ENCODE data around the gene RBP7. TPM values are rescaled to one million over a fixed set of nuclear protein-coding genes. Genes with fewer than 3 reads are reported as not detected.

Gene RBP7
- total RNA-seq, 1 donor from 2014 or later: 0.92 TPM

- H3K4me1 Mint-ChIP-seq (ENCODE audit: unreplicated experiment): peaks cover 4% of the 10 kb centered on the region
- no peak overlapping the region for H3K27ac Mint-ChIP-seq (ENCODE audit: unreplicated experiment)
- no peak overlapping the region for H3K4me3 Mint-ChIP-seq (ENCODE audit: unreplicated experiment)
- H3K27me3 Mint-ChIP-seq (ENCODE audit: unreplicated experiment): no peaks in the 10 kb centered on the region
- H3K9me3 Mint-ChIP-seq (ENCODE audit: unreplicated experiment): no peaks in the 10 kb centered on the region
- no peaks in the 10 kb centered on the region for H3K36me3 Mint-ChIP-seq (ENCODE audit: low read depth, unreplicated experiment)
- DNase-seq (ENCODE audit: low spot score): no peak
- TF ChIP-seq CTCF (IDR thresholded peaks at IDR 0.05; ENCODE audit: unreplicated experiment): no peak
These were observed 54.6 kb downstream of the RBP7 start for GRCh38 chr1:10051656-10052055.

GRCh38 chr1:10052347-10052746, 55.3 kb downstream of the RBP7 start:
- H3K27ac Mint-ChIP-seq (ENCODE audit: unreplicated experiment): no peak overlapping the region
- H3K36me3 Mint-ChIP-seq (ENCODE audit: low read depth, unreplicated experiment): no peaks in the 10 kb centered on the region
- H3K4me1 Mint-ChIP-seq (ENCODE audit: unreplicated experiment): peaks cover 2% of the 10 kb centered on the region
- DNase-seq (ENCODE audit: low spot score): no peak
- H3K9me3 Mint-ChIP-seq (ENCODE audit: unreplicated experiment): no peaks in the 10 kb centered on the region
- no peak for TF ChIP-seq CTCF (IDR thresholded peaks at IDR 0.05; ENCODE audit: unreplicated experiment)
- peak overlapping the region; percentile 1 for H3K4me3 Mint-ChIP-seq (ENCODE audit: unreplicated experiment)
- H3K27me3 Mint-ChIP-seq (ENCODE audit: unreplicated experiment): no peaks in the 10 kb centered on the region

GRCh38 chr1:10054465-10054864, 57.4 kb downstream of the RBP7 start:
- no peak for DNase-seq (ENCODE audit: low spot score)
- peaks cover 3% of the 10 kb centered on the region for H3K36me3 Mint-ChIP-seq (ENCODE audit: low read depth, unreplicated experiment)

GRCh38 chr1:10056599-10056987, 59.6 kb downstream of the RBP7 start:
- peaks cover 9% of the 10 kb centered on the region for H3K4me1 Mint-ChIP-seq (ENCODE audit: unreplicated experiment)
- no peak overlapping the region for H3K4me3 Mint-ChIP-seq (ENCODE audit: unreplicated experiment)
- DNase-seq (ENCODE audit: low spot score): no peak
- no peaks in the 10 kb centered on the region for H3K9me3 Mint-ChIP-seq (ENCODE audit: unreplicated experiment)
- H3K27me3 Mint-ChIP-seq (ENCODE audit: unreplicated experiment): peaks cover 5% of the 10 kb centered on the region
- H3K27ac Mint-ChIP-seq (ENCODE audit: unreplicated experiment): no peak overlapping the region
- TF ChIP-seq CTCF (IDR thresholded peaks at IDR 0.05; ENCODE audit: unreplicated experiment): no peak
- H3K36me3 Mint-ChIP-seq (ENCODE audit: low read depth, unreplicated experiment): peaks cover 3% of the 10 kb centered on the region

More at GRCh38 chr1:10054465-10054864, 57.4 kb downstream of the RBP7 start:
- Mint-ChIP-seq H3K4me1 (ENCODE audit: unreplicated experiment) (peaks cover 3% of the 10 kb centered on the region), H3K9me3 (ENCODE audit: unreplicated experiment) (no peaks in the 10 kb centered on the region), H3K27ac (ENCODE audit: unreplicated experiment) (no peak overlapping the region), H3K4me3 (ENCODE audit: unreplicated experiment) (no peak overlapping the region), H3K27me3 (ENCODE audit: unreplicated experiment) (peaks cover 1% of the 10 kb centered on the region)
- TF ChIP-seq CTCF (IDR thresholded peaks at IDR 0.05; ENCODE audit: unreplicated experiment): no peak

- peaks cover 9% of the 10 kb centered on the region for H3K4me1 Mint-ChIP-seq (ENCODE audit: unreplicated experiment)
- TF ChIP-seq CTCF (IDR thresholded peaks at IDR 0.05; ENCODE audit: unreplicated experiment): no peak
- H3K4me3 Mint-ChIP-seq (ENCODE audit: unreplicated experiment): no peak overlapping the region
- H3K9me3 Mint-ChIP-seq (ENCODE audit: unreplicated experiment): no peaks in the 10 kb centered on the region
- H3K27me3 Mint-ChIP-seq (ENCODE audit: unreplicated experiment): peaks cover 5% of the 10 kb centered on the region
- H3K27ac Mint-ChIP-seq (ENCODE audit: unreplicated experiment): peak overlapping the region; percentile 42
- no peak for DNase-seq (ENCODE audit: low spot score)
- peaks cover 3% of the 10 kb centered on the region for H3K36me3 Mint-ChIP-seq (ENCODE audit: low read depth, unreplicated experiment)
These were observed 60.3 kb downstream of the RBP7 start for GRCh38 chr1:10057343-10057742.

All from endothelial cell (in vitro differentiated cells).